ENCODE measurements around the gene ANKRD44. TPM values are rescaled to one million over a fixed set of nuclear protein-coding genes. Genes with fewer than 3 reads are reported as not detected.

The ANKRD44 gene
- total and polyA plus RNA-seq, 4 donors = 25.9 to 63.5 (median 31.5) TPM

DNA sequence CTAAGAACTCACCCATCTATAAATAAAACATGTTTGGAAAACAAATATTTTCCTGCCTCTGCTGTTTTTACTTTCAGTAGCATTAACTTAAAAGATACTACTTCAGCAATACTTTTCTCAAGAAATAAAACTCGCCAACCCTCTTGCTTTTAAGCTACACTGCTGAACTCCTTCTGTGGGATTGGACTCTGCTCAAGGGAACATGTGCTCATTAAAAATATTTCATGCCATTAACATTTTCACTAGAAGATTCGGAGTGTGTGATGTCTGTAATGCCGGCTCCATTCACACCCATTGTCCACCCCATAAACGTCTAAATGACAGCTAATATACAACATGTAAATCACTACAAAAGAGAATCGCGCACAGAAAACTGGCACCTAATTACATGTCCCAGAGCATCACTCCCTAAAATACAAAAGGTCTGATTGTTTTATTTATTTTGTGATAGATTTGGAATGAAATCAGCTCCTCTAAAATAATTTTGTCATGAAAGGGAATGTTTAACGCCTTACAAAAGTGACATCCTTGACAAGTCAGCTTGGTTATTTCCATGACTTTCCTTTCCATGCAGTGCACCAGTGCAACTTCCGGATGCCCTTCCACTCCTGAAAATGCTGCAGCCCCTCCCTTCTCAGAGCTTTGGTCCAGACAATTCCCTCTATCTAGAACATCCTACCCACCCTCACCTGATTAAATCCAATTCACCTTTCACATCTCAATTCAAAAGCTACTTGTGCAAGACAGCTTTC lies 73.1 kb downstream of the ANKRD44 start:
- Histone ChIP-seq H3K4me3 (ENCODE audit: low read depth, low read length) (no peak overlapping the region), H3K27ac (ENCODE audit: low read depth, low read length) (peak overlapping the region; percentile 70), H3K36me3 (ENCODE audit: control insufficient read depth, insufficient read depth, low read length) (no peaks in the 10 kb centered on the region), H3K4me1 (ENCODE audit: control insufficient read depth, insufficient read depth, low read length) (peaks cover 2% of the 10 kb centered on the region), H3K9me3 (ENCODE audit: control insufficient read depth, insufficient read depth, low read length) (no peaks in the 10 kb centered on the region), H3K27me3 (ENCODE audit: control insufficient read depth, insufficient read depth, low read length) (no peaks in the 10 kb centered on the region)
- DNase-seq (ENCODE audit: low read depth in 4 of 6, low spot score in 6 of 6) = peak in 1 of 6 donors; percentile 64
- WGBS (ENCODE audit: insufficient coverage) = 96% methylated on average over 2 of the region's 8 CpGs

DNA sequence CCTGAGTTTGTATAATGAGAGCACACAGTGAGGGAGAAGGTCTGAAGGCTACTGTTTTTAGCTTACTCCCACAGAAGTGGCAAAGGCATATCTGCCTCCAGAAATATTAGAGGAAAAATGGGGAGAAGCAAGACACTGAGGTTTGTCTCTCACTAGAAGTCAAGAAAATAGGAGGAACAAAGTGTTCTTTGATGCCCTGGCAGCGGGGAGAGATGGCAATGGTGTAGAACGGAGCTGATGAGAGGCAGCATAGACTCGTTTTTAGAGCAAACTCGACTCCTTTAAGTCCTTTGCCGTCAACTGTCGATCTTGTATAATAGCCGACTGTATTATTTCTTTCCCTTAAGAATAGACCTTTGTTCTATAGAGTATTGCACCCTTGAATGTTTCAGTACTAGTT lies 73.8 kb downstream of the ANKRD44 start:
- Histone ChIP-seq H3K27ac (ENCODE audit: low read depth, low read length) (peak overlapping the region; percentile 70), H3K4me3 (ENCODE audit: low read depth, low read length) (no peak overlapping the region), H3K27me3 (ENCODE audit: control insufficient read depth, insufficient read depth, low read length) (no peaks in the 10 kb centered on the region), H3K9me3 (ENCODE audit: control insufficient read depth, insufficient read depth, low read length) (no peaks in the 10 kb centered on the region), H3K4me1 (ENCODE audit: control insufficient read depth, insufficient read depth, low read length) (peaks cover 2% of the 10 kb centered on the region), H3K36me3 (ENCODE audit: control insufficient read depth, insufficient read depth, low read length) (no peaks in the 10 kb centered on the region)
- WGBS (ENCODE audit: insufficient coverage) = no CpG with 5 or more reads among the region's 7 CpGs
- peak in 2 of 6 donors; percentile 57 to 71 for DNase-seq (ENCODE audit: low read depth in 4 of 6, low spot score in 6 of 6)

DNA sequence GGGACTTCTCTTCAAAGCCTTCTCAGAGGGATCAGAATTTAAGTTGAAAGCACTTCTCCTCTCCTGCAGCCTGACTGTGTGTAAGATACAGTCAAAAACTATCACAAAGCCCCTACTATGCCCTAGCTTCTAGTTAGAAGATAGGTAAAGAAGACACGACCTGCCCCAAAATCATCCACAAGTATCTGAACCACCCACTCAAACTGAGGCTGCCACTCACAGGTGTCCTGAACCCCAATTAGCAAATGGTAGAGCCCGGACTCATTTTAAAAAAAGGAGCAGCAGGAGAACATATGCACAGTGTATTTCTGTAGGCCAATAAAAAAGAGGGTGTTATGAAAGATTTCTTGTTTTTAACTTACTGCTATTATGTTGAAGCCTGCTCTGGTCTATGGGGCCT lies 74.4 kb downstream of the ANKRD44 start:
- Histone ChIP-seq H3K36me3 (ENCODE audit: control insufficient read depth, insufficient read depth, low read length) (no peaks in the 10 kb centered on the region), H3K27ac (ENCODE audit: low read depth, low read length) (peak overlapping the region; percentile 70), H3K4me3 (ENCODE audit: low read depth, low read length) (no peak overlapping the region), H3K27me3 (ENCODE audit: control insufficient read depth, insufficient read depth, low read length) (no peaks in the 10 kb centered on the region), H3K4me1 (ENCODE audit: control insufficient read depth, insufficient read depth, low read length) (peaks cover 2% of the 10 kb centered on the region), H3K9me3 (ENCODE audit: control insufficient read depth, insufficient read depth, low read length) (no peaks in the 10 kb centered on the region)
- DNase-seq (ENCODE audit: low read depth in 4 of 6, low spot score in 6 of 6) = peak in 1 of 6 donors; percentile 38
- WGBS (ENCODE audit: insufficient coverage) = no CpG with 5 or more reads among the region's 2 CpGs

DNA sequence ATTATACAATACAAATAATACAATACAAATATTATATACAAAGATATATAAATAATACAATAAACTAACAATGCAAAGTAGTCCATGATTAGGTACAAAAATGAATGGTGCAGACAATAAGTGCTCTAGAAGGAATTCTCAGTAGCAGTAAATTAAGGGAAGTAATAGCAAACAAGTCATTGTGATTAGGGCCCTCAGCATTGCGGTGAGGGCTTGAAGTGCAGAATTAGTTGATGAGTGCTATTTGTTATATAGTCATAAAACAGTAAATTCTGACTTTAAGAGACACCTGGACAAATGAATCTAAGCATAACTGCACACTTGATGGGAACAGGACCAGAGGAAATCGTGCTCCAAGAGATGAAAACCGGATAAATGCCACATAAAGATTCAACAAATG lies 74.9 kb downstream of the ANKRD44 start:
- no peak overlapping the region for H3K4me3 ChIP-seq (ENCODE audit: low read depth, low read length)
- no peaks in the 10 kb centered on the region for H3K36me3 ChIP-seq (ENCODE audit: control insufficient read depth, insufficient read depth, low read length)
- peaks cover 2% of the 10 kb centered on the region for H3K4me1 ChIP-seq (ENCODE audit: control insufficient read depth, insufficient read depth, low read length)
- WGBS (ENCODE audit: insufficient coverage) = 89% methylated on average over 2 of the region's 3 CpGs
- peak overlapping the region; percentile 70 for H3K27ac ChIP-seq (ENCODE audit: low read depth, low read length)
- no peaks in the 10 kb centered on the region for H3K9me3 ChIP-seq (ENCODE audit: control insufficient read depth, insufficient read depth, low read length)
- no peaks in the 10 kb centered on the region for H3K27me3 ChIP-seq (ENCODE audit: control insufficient read depth, insufficient read depth, low read length)
- no peak for DNase-seq (ENCODE audit: low read depth in 4 of 6, low spot score in 6 of 6)

DNA sequence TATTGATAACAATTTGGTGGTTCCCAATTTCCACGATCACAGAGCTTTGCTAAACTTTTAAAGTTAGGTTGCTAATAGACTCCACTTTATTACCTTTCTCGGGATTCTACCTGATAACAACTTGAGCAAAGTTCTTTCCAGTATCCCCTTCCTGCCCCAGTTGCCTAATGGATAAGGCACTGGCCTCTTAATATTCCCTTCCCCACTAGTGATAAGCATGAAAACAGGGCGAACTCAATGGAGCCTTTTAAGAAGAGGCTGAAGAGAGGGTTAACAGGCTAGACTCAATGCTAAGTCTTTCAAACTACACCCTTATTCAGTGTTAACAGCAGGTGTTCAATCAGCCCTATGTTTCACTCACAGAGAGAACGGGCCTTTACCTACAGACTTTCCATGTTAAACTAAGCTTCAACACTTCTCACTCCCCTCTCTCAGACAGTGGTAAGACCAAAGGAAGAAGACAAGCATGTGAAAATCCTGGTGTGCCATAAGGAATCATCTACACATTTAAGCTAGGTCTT lies 75.8 kb downstream of the ANKRD44 start:
- H3K4me1 ChIP-seq (ENCODE audit: control insufficient read depth, insufficient read depth, low read length) = peaks cover 2% of the 10 kb centered on the region
- no peak overlapping the region for H3K27ac ChIP-seq (ENCODE audit: low read depth, low read length)
- H3K9me3 ChIP-seq (ENCODE audit: control insufficient read depth, insufficient read depth, low read length) = no peaks in the 10 kb centered on the region
- H3K4me3 ChIP-seq (ENCODE audit: low read depth, low read length) = no peak overlapping the region
- DNase-seq (ENCODE audit: low read depth in 4 of 6, low spot score in 6 of 6) = no peak
- WGBS (ENCODE audit: insufficient coverage) = 80% methylated on average over 1 of the region's 4 CpGs
- H3K27me3 ChIP-seq (ENCODE audit: control insufficient read depth, insufficient read depth, low read length) = no peaks in the 10 kb centered on the region
- H3K36me3 ChIP-seq (ENCODE audit: control insufficient read depth, insufficient read depth, low read length) = no peaks in the 10 kb centered on the region

DNA sequence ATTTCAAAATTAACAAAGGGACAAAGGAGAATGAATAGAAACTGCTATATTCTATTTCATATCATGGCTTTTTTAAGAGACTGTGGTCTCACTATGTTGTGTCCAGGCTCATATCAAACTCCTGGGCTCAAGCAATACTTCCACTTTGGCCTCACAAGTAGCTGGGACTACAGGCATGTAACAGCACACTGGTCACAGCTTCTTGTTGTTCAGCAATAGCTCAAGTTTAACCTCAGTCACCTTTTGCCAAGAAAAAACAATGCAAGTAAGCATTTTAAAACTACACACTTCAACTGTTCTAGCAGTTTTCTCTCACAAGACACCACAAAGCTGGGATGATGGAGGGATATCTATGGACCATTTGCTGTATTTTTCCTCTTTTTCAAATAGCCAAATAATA lies 77.1 kb downstream of the ANKRD44 start:
- peaks cover 2% of the 10 kb centered on the region for H3K4me1 ChIP-seq (ENCODE audit: control insufficient read depth, insufficient read depth, low read length)
- no peaks in the 10 kb centered on the region for H3K27me3 ChIP-seq (ENCODE audit: control insufficient read depth, insufficient read depth, low read length)
- no peak overlapping the region for H3K27ac ChIP-seq (ENCODE audit: low read depth, low read length)
- DNase-seq (ENCODE audit: low read depth in 4 of 6, low spot score in 6 of 6) = no peak
- no peaks in the 10 kb centered on the region for H3K36me3 ChIP-seq (ENCODE audit: control insufficient read depth, insufficient read depth, low read length)
- H3K9me3 ChIP-seq (ENCODE audit: control insufficient read depth, insufficient read depth, low read length) = no peaks in the 10 kb centered on the region
- no peak overlapping the region for H3K4me3 ChIP-seq (ENCODE audit: low read depth, low read length)

DNA sequence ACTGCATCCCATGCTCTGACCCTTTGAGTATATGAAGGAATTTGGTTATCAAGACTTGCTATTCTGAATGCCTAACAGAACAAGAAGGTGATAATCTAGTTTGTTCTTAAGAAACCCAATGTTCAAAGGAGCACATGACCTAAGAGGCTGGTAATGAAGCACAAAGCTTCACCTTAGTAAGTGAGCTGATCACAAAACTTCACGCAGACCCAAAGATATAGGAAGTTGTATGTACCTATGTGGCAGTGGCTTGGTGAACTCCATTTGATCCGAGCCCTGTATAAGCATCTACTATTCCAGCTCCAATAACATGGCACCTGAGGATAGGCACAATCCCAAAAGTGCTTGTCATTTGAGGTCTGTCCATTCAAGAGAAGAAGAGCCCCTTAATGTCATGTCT lies 78.6 kb downstream of the ANKRD44 start:
- Histone ChIP-seq H3K9me3 (ENCODE audit: control insufficient read depth, insufficient read depth, low read length) (no peaks in the 10 kb centered on the region), H3K4me1 (ENCODE audit: control insufficient read depth, insufficient read depth, low read length) (peaks cover 2% of the 10 kb centered on the region), H3K27me3 (ENCODE audit: control insufficient read depth, insufficient read depth, low read length) (no peaks in the 10 kb centered on the region), H3K27ac (ENCODE audit: low read depth, low read length) (no peak overlapping the region), H3K4me3 (ENCODE audit: low read depth, low read length) (no peak overlapping the region), H3K36me3 (ENCODE audit: control insufficient read depth, insufficient read depth, low read length) (no peaks in the 10 kb centered on the region)
- no CpG with 5 or more reads among the region's 2 CpGs for WGBS (ENCODE audit: insufficient coverage)
- DNase-seq (ENCODE audit: low read depth in 4 of 6, low spot score in 6 of 6) = no peak

DNA sequence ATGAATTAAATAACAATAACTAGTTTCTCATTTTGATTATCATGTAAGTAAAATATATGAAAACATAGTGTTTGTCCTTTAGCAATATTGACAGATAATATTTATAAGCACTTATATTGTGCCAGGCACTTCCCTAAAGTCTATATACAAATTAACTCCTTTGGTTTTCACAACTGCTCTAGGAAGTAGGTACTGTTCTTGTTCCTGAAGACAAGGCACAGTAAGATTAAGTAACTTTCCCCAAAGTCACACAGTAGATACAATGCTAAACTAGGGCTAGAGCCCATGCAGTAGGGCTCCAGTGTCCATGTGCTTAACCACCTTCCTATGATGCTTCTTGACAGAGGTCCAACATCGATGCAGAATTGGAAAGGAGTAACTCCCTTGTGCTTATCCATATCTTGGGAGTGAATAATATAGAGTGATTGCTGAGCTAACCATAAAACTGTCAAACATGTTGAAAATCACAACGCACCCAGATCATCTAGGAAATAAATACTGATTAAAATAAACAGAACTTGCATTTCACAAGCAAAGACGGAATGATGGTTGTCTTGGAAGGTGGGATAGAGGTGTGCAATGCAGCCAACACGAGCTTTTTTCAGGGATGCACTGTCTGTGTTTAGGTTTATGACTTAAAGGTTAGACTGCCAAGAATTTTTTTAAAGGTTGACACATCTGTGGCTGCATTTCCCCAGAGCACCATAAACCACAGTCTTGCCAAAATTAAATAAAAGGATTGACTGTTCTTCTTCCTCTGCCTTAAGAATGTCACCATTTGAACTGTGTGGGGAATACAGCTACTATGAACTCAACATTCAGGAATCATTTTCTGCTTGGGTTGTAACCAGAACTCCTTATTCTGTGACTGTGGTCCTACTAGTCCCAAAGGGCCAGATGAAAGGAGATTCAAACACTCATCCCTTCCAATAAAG lies 80.8 kb downstream of the ANKRD44 start:
- Histone ChIP-seq H3K27me3 (ENCODE audit: control insufficient read depth, insufficient read depth, low read length) (no peaks in the 10 kb centered on the region), H3K27ac (ENCODE audit: low read depth, low read length) (no peak overlapping the region), H3K4me1 (ENCODE audit: control insufficient read depth, insufficient read depth, low read length) (peaks cover 2% of the 10 kb centered on the region), H3K4me3 (ENCODE audit: low read depth, low read length) (no peak overlapping the region), H3K9me3 (ENCODE audit: control insufficient read depth, insufficient read depth, low read length) (no peaks in the 10 kb centered on the region), H3K36me3 (ENCODE audit: control insufficient read depth, insufficient read depth, low read length) (no peaks in the 10 kb centered on the region)
- DNase-seq (ENCODE audit: low read depth in 4 of 6, low spot score in 6 of 6) = no peak
- WGBS (ENCODE audit: insufficient coverage) = 69% methylated on average over 2 of the region's 4 CpGs

DNA sequence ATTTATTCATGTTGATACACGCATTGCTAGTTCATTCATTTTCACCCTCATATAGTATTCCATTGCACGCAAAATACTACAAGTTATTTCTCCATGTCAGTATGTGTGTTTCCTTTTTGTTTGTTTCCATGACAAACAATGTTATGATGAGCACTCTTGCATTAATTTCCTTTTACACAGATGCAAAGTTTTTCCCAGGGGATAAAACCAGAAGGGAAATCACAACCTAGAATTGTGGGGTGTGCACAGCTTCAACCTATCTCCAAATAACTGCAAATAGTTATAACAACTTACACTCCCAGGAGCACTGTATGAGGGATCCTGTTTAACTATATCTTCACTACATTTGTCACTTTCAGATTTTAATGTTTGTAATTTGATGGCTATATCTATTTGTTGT lies 87.1 kb downstream of the ANKRD44 start:
- WGBS (ENCODE audit: insufficient coverage) = no CpG with 5 or more reads among the region's 2 CpGs
- Histone ChIP-seq H3K9me3 (ENCODE audit: control insufficient read depth, insufficient read depth, low read length) (no peaks in the 10 kb centered on the region), H3K4me3 (ENCODE audit: low read depth, low read length) (no peak overlapping the region), H3K27ac (ENCODE audit: low read depth, low read length) (no peak overlapping the region), H3K27me3 (ENCODE audit: control insufficient read depth, insufficient read depth, low read length) (no peaks in the 10 kb centered on the region), H3K36me3 (ENCODE audit: control insufficient read depth, insufficient read depth, low read length) (no peaks in the 10 kb centered on the region), H3K4me1 (ENCODE audit: control insufficient read depth, insufficient read depth, low read length) (no peaks in the 10 kb centered on the region)
- DNase-seq (ENCODE audit: low read depth in 4 of 6, low spot score in 6 of 6) = no peak

Measured in spinal cord (tissue), 10 donors.